ENCODE measurements around the gene YIPF6.

The YIPF6 gene

DNA sequence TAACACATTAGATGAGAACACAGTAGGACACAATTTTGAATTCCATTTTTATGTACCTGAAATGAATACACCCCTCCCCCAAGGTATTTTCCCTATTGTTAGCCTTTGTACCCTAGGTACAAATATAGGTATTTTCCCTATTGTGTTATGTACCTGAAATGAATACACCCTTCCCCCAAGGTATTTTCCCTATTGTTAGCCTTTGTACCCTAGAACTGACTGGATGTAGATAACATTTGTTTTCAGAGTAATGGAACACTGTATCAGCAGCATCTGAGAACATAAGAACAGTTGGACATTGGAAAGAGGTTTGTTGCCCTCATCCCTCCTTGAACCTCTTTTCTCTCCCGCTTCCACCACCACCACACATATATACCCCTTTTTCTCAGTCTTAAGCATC, 37.6 kb downstream of the YIPF6 start:
- peaks cover 7% of the 10 kb centered on the region for H3K36me3 ChIP-seq (ENCODE audit: insufficient read depth, low read length)
- TF ChIP-seq, protein P1, sequence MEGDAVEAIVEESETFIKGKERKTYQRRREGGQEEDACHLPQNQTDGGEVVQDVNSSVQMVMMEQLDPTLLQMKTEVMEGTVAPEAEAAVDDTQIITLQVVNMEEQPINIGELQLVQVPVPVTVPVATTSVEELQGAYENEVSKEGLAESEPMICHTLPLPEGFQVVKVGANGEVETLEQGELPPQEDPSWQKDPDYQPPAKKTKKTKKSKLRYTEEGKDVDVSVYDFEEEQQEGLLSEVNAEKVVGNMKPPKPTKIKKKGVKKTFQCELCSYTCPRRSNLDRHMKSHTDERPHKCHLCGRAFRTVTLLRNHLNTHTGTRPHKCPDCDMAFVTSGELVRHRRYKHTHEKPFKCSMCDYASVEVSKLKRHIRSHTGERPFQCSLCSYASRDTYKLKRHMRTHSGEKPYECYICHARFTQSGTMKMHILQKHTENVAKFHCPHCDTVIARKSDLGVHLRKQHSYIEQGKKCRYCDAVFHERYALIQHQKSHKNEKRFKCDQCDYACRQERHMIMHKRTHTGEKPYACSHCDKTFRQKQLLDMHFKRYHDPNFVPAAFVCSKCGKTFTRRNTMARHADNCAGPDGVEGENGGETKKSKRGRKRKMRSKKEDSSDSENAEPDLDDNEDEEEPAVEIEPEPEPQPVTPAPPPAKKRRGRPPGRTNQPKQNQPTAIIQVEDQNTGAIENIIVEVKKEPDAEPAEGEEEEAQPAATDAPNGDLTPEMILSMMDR (IDR thresholded peaks at IDR 0.05; ENCODE audit: low read length) = no peak
- no peak for TF ChIP-seq EZH2 (IDR thresholded peaks at IDR 0.05; ENCODE audit: borderline replicate concordance, low read length)
- no peaks in the 10 kb centered on the region for H3K27me3 ChIP-seq (ENCODE audit: insufficient read depth, low read length)
- H3K9ac ChIP-seq (ENCODE audit: low read length) = no peak overlapping the region
- no peaks in the 10 kb centered on the region for H3K9me2 ChIP-seq (ENCODE audit: low read depth, low read length)
- H3K4me1 ChIP-seq (ENCODE audit: insufficient read depth, low read length, severe bottlenecking) = no peaks in the 10 kb centered on the region
- no peak overlapping the region for H3K4me3 ChIP-seq (ENCODE audit: low read depth, low read length, poor library complexity, severe bottlenecking)
- no peak overlapping the region for H3K4me2 ChIP-seq (ENCODE audit: low read length)
- no peak overlapping the region for H3K27ac ChIP-seq (ENCODE audit: low read depth, low read length, poor library complexity, severe bottlenecking)
- no peak overlapping the region for H2AFZ ChIP-seq (ENCODE audit: low read length)
- H3K79me2 ChIP-seq (ENCODE audit: insufficient read depth, low read length) = no peaks in the 10 kb centered on the region
- no peaks in the 10 kb centered on the region for H4K20me1 ChIP-seq (ENCODE audit: insufficient read depth, low read length)
- no peaks in the 10 kb centered on the region for H3F3A ChIP-seq (ENCODE audit: insufficient read depth, low read length)
- H3K9me3 ChIP-seq (ENCODE audit: low read length) = no peaks in the 10 kb centered on the region

DNA sequence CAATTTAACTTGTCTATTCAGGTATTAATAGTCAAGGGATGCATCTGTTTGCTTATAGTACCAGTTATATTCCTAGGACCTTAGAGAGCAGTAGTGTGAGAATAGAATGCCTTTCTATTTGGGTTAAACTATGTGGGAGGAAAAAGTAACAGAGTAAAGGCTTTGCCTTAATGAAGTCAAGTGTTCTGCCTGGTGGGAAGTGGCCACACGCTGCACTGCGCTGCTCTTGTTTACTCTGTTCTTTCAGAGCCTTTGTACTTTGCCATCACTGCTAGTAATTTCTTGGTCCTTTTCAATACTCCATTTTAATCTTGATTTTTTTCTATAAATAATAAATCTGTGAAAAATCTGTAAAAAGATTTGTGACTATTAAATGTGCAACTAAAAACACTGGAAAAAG, 38.0 kb downstream of the YIPF6 start:
- peaks cover 4% of the 10 kb centered on the region for H3K36me3 ChIP-seq (ENCODE audit: insufficient read depth, low read length)
- no peak overlapping the region for H2AFZ ChIP-seq (ENCODE audit: low read length)
- no peaks in the 10 kb centered on the region for H4K20me1 ChIP-seq (ENCODE audit: insufficient read depth, low read length)
- no peak overlapping the region for H3K4me3 ChIP-seq (ENCODE audit: low read depth, low read length, poor library complexity, severe bottlenecking)
- TF ChIP-seq, protein P1 (IDR thresholded peaks at IDR 0.05; ENCODE audit: low read length) = no peak
- TF ChIP-seq EZH2 (IDR thresholded peaks at IDR 0.05; ENCODE audit: borderline replicate concordance, low read length) = no peak
- no peak overlapping the region for H3K9ac ChIP-seq (ENCODE audit: low read length)
- H3K27me3 ChIP-seq (ENCODE audit: insufficient read depth, low read length) = no peaks in the 10 kb centered on the region
- no peaks in the 10 kb centered on the region for H3K9me3 ChIP-seq (ENCODE audit: low read length)
- H3K9me2 ChIP-seq (ENCODE audit: low read depth, low read length) = no peaks in the 10 kb centered on the region
- no peaks in the 10 kb centered on the region for H3K4me1 ChIP-seq (ENCODE audit: insufficient read depth, low read length, severe bottlenecking)
- H3K79me2 ChIP-seq (ENCODE audit: insufficient read depth, low read length) = no peaks in the 10 kb centered on the region
- H3K4me2 ChIP-seq (ENCODE audit: low read length) = no peak overlapping the region
- H3F3A ChIP-seq (ENCODE audit: insufficient read depth, low read length) = no peaks in the 10 kb centered on the region
- no peak overlapping the region for H3K27ac ChIP-seq (ENCODE audit: low read depth, low read length, poor library complexity, severe bottlenecking)

DNA sequence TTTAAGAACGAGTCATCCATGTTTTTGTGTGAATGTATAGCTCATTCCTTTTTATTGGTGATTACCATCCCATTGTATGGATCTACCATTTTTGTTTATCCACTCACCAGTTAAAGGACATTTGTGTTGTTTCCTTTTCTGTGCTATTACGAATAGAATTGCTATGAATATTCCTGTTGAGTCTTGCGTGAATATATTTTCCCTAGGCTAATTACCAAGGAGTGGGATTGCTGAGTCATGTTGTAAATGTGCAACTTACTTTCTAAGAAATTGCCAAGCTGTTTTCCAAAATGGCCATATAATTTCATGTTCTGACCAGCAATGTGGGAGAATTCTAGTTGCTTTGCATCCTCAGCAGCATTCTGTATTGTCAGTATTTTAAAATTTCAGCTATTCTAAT, 51.3 kb downstream of the YIPF6 start:
- H3K4me1 ChIP-seq (ENCODE audit: insufficient read depth, low read length, severe bottlenecking) = no peaks in the 10 kb centered on the region
- no peaks in the 10 kb centered on the region for H3K9me2 ChIP-seq (ENCODE audit: low read depth, low read length)
- H4K20me1 ChIP-seq (ENCODE audit: insufficient read depth, low read length) = no peaks in the 10 kb centered on the region
- H3K4me3 ChIP-seq (ENCODE audit: low read depth, low read length, poor library complexity, severe bottlenecking) = no peak overlapping the region
- no peak overlapping the region for H3K9ac ChIP-seq (ENCODE audit: low read length)
- H3K9me3 ChIP-seq (ENCODE audit: low read length) = no peaks in the 10 kb centered on the region
- no peak overlapping the region for H3K27ac ChIP-seq (ENCODE audit: low read depth, low read length, poor library complexity, severe bottlenecking)
- H3K27me3 ChIP-seq (ENCODE audit: insufficient read depth, low read length) = no peaks in the 10 kb centered on the region
- H3F3A ChIP-seq (ENCODE audit: insufficient read depth, low read length) = no peaks in the 10 kb centered on the region
- H3K36me3 ChIP-seq (ENCODE audit: insufficient read depth, low read length) = no peaks in the 10 kb centered on the region
- no peak overlapping the region for H3K4me2 ChIP-seq (ENCODE audit: low read length)
- H2AFZ ChIP-seq (ENCODE audit: low read length) = no peak overlapping the region
- H3K79me2 ChIP-seq (ENCODE audit: insufficient read depth, low read length) = no peaks in the 10 kb centered on the region
- TF ChIP-seq EZH2 (IDR thresholded peaks at IDR 0.05; ENCODE audit: borderline replicate concordance, low read length) = no peak
- TF ChIP-seq, protein P1 (IDR thresholded peaks at IDR 0.05; ENCODE audit: low read length) = no peak
